B cell (primary cell): ENCODE data around the gene PLA2G12A. TPM values are rescaled to one million over a fixed set of nuclear protein-coding genes. Genes with fewer than 3 reads are reported as not detected.

ENCODE experiments used
- ATAC-seq: fragments of 200-7000 bp; cut with Tn5 transposase; one replicate; pipeline ENCODE4 v1.10.0; 2021; ENCODE audit warnings: low read depth, mild to moderate bottlenecking, moderate number of reproducible peaks, moderate library complexity
- CTCF ChIA-PET: fragments of 350-600 bp; sonication (Branson Sonifier 250); formaldehyde crosslinking; loops from one replicate; lab custom pipeline; 2021; ENCODE audit warnings: antibody characterized with exemption, inconsistent platforms; lab: Charles Lee
- POLR2A ChIA-PET: fragments of 350-600 bp; sonication (Branson Sonifier 250); formaldehyde crosslinking; loops from one replicate; lab custom pipeline; 2021; ENCODE audit warnings: antibody characterized with exemption; lab: Charles Lee
- DNase-seq: peaks from one replicate; pipeline ENCODE4 v3.0.0; 2013
- H2AFZ ChIP-seq: 2 replicates; pipeline ENCODE4 v1.6.1; 2012; ENCODE audit warnings: mild to moderate bottlenecking, low read depth, low read length; ENCODE audit not compliant: insufficient read depth, poor library complexity, severe bottlenecking
- H3K27ac ChIP-seq, 2 donors: 1 replicate in 1 of 2; 2 replicates in 1 of 2; pipeline ENCODE4 v1.5.1; 2012 to 2013; ENCODE audit warnings: low read length in 2 of 2, mild to moderate bottlenecking in 2 of 2, moderate library complexity in 1 of 2
- H3K27me3 ChIP-seq, 4 experiments: fragments of 200-600 bp in 1 of 4; sonication (generic) in 1 of 4; replicated peaks in 1 of 4; 1 replicate in 2 of 4; 2 replicates in 2 of 4; pipeline versions ENCODE4 v1.6.1 to v1.7.0; 2013 to 2016; ENCODE audit warnings: low read length in 3 of 4, mild to moderate bottlenecking in 2 of 4, mixed read lengths in 1 of 4, moderate library complexity in 1 of 4; ENCODE audit not compliant: insufficient read depth in 4 of 4, control insufficient read depth in 3 of 4; ENCODE audit errors: control extremely low read depth in 1 of 4
- H3K36me3 ChIP-seq, 2 experiments: replicated peaks in 1 of 2; 1 replicate in 1 of 2; 2 replicates in 1 of 2; pipeline versions ENCODE4 v1.6.1 to v1.7.1; 2013; ENCODE audit warnings: low read length in 1 of 2; ENCODE audit not compliant: insufficient read depth in 2 of 2, control insufficient read depth in 1 of 2; ENCODE audit errors: control extremely low read depth in 1 of 2, extremely low read depth in 1 of 2
- H3K4me1 ChIP-seq, 2 donors: fragments of 200-600 bp in 1 of 2; sonication (generic) in 1 of 2; 1 replicate in 1 of 2; 2 replicates in 1 of 2; pipeline versions ENCODE4 v1.5.1 to v1.6.1; 2013 to 2017; ENCODE audit warnings: low read length in 2 of 2; ENCODE audit not compliant: control insufficient read depth in 2 of 2, insufficient read depth in 2 of 2
- H3K4me2 ChIP-seq: replicated peaks from 2 replicates; pipeline ENCODE3; 2012; ENCODE audit warnings: mild to moderate bottlenecking, low read depth, low read length; ENCODE audit not compliant: poor library complexity, severe bottlenecking
- H3K4me3 ChIP-seq, 5 experiments: fragments of 200-600 bp in 1 of 5; sonication (generic) in 1 of 5; 1 replicate in 3 of 5; 2 replicates in 2 of 5; pipeline versions ENCODE4 v1.5.1 to v1.7.0; 2011 to 2016; ENCODE audit warnings: low read length in 4 of 5, mild to moderate bottlenecking in 4 of 5, low read depth in 2 of 5, control low read depth in 1 of 5, moderate library complexity in 1 of 5; ENCODE audit not compliant: insufficient read depth in 1 of 5; ENCODE audit errors: control extremely low read depth in 1 of 5, extremely low read depth in 1 of 5
- H3K79me2 ChIP-seq: fragments of 200-600 bp; sonication (generic); one replicate; pipeline ENCODE4 v1.6.0; 2016; ENCODE audit warnings: low read length; ENCODE audit not compliant: control insufficient read depth, insufficient read depth
- H3K9ac ChIP-seq: fragments of 200-600 bp; sonication (generic); 2 replicates; pipeline ENCODE4 v1.6.1; 2017; ENCODE audit warnings: mild to moderate bottlenecking, low read length, moderate library complexity
- H3K9me3 ChIP-seq, 3 donors: one replicate each; pipeline versions ENCODE4 v1.6.1 to v1.7.1; 2013; ENCODE audit warnings: low read length in 2 of 3; ENCODE audit not compliant: control insufficient read depth in 2 of 3, insufficient read depth in 1 of 3; ENCODE audit errors: control extremely low read depth in 1 of 3
- H4K20me1 ChIP-seq: 2 replicates; pipeline ENCODE4 v1.6.0; 2012; ENCODE audit warnings: mild to moderate bottlenecking, low read length; ENCODE audit not compliant: insufficient read depth, control insufficient read depth, poor library complexity, severe bottlenecking
- H3K27ac Mint-ChIP-seq: one replicate; pipeline ENCODE4 v1.8.0; 2021; ENCODE audit warnings: mixed read lengths
- H3K27me3 Mint-ChIP-seq: one replicate; pipeline ENCODE4 v1.8.0; 2021; ENCODE audit warnings: mixed read lengths
- H3K4me1 Mint-ChIP-seq: one replicate; pipeline ENCODE4 v1.8.0; 2021; ENCODE audit warnings: mixed read lengths
- H3K4me3 Mint-ChIP-seq: one replicate; pipeline ENCODE4 v1.8.0; 2021; ENCODE audit warnings: mixed read lengths
- H3K9me3 Mint-ChIP-seq: one replicate; pipeline ENCODE4 v1.8.0; 2022; ENCODE audit warnings: mixed read lengths; ENCODE audit not compliant: insufficient read depth
- CTCF ChIP-seq: fragments of 200-600 bp; IDR thresholded peaks from one replicate; pipeline ENCODE4 v1.8.0; 2022; ENCODE audit warnings: antibody characterized with exemption, mild to moderate bottlenecking
- EZH2 ChIP-seq: IDR thresholded peaks from 2 replicates; pipeline ENCODE4 v1.6.1; 2012; ENCODE audit warnings: borderline replicate concordance, low read depth, mild to moderate bottlenecking, moderate library complexity, low read length; ENCODE audit not compliant: insufficient read depth, poor library complexity, severe bottlenecking
- WGBS: methylation state at CpG from one replicate; pipeline ENCODE4 v1.1.5; 2013; ENCODE audit warnings: missing lambda C conversion rate; ENCODE audit not compliant: insufficient coverage; 5-methylcytosine and 5-hydroxymethylcytosine counted together
- intact Hi-C: fragments of 100-400 bp; cut with micrococcal nuclease; formaldehyde crosslinking; loops from one replicate; pipeline ENCODE4 v1.10.0; 2022
- polyA plus RNA-seq: library from polyadenylated mRNA; depleted of rRNA; stranded (reverse); fragments of >200 nt; gene quantifications from 2 replicates; pipeline ENCODE4 v1.2.3, GENCODE V29; 2012
- total RNA-seq, 2 donors: library from RNA; stranded (reverse); fragments of 120-200 nt in 1 of 2; gene quantifications; 1 replicate in 1 of 2; 2 replicates in 1 of 2; pipeline versions ENCODE4 v1.2.3 to v1.2.4, GENCODE V29; 2013 to 2022

PLA2G12A gene
- total and polyA plus RNA-seq, 2 donors (not counting 1 experiment from before 2014, with no cell fraction given), result 4.9 to 7.9 TPM

- ATAC-seq, result no peak
- CTCF ChIA-PET, result interaction anchor here (0.7 kb wide), 1 partner anchor 296 kb away, joined by 3 read pairs; the partner anchor contains the start of gene SEC24B
Measured at GRCh38 chr4:109729117-109729717, 653 bp downstream of the PLA2G12A start.

More at GRCh38 chr4:109729117-109729717, 653 bp downstream of the PLA2G12A start:
- no peaks in the 10 kb centered on the region for H3K27me3 ChIP-seq
- POLR2A ChIA-PET, result no interaction called here
- H4K20me1 ChIP-seq, result no peaks in the 10 kb centered on the region
- peak overlapping the region; percentile 47 to 86 (median 82) for H3K4me3 ChIP-seq
- Mint-ChIP-seq H3K27ac (peak overlapping the region; percentile 84), H3K4me3 (peak overlapping the region; percentile 94), H3K27me3 (no peaks in the 10 kb centered on the region), H3K9me3 (no peaks in the 10 kb centered on the region), H3K4me1 (peaks cover 13% of the 10 kb centered on the region)
- H2AFZ ChIP-seq, result peak overlapping the region; percentile 96
- H3K4me2 ChIP-seq, result peak overlapping the region; percentile 90
- no peak for DNase-seq
- WGBS, result under 1% methylated on average over 19 of the region's 25 CpGs
- H3K4me1 ChIP-seq, result peaks cover 6 to 10% of the 10 kb centered on the region in 2 donors
- no peaks in the 10 kb centered on the region for H3K9me3 ChIP-seq
- H3K9ac ChIP-seq, result peak overlapping the region; percentile 89
- no peaks in the 10 kb centered on the region for H3K36me3 ChIP-seq
- peaks cover 29% of the 10 kb centered on the region for H3K79me2 ChIP-seq
- intact Hi-C loops, result loop anchor here (1.0 kb wide), 2 partner anchors 26 to 168 kb away; partner anchors contain the start of gene CASP6
- H3K27ac ChIP-seq, result peak overlapping the region; percentile 8 to 68
- TF ChIP-seq EZH2, result no peak
- no peak for TF ChIP-seq CTCF
